SK-N-MC (cell line): ENCODE results near the gene METRNL.
A peak's percentile ranks its signal among the peaks of the same experiment; 100 is the strongest.

Experiments used
- DNase-seq: peaks from one replicate; pipeline ENCODE4 v3.0.0-alpha.2; 2011; ENCODE audit warnings: low read depth, low spot score
- H3K27ac ChIP-seq: fragments of 200-600 bp; sonication (generic); 2 replicates; pipeline ENCODE4 v1.5.1; 2016; ENCODE audit warnings: mixed run types
- H3K36me3 ChIP-seq: fragments of 200-600 bp; sonication (generic); 2 replicates; pipeline ENCODE4 v1.6.1; 2017; ENCODE audit warnings: antibody characterized with exemption, low read length, mixed read lengths; ENCODE audit not compliant: insufficient read depth
- H3K4me3 ChIP-seq: fragments of 200-600 bp; sonication (generic); 2 replicates; pipeline ENCODE4 v1.5.1; 2016
- H3K9ac ChIP-seq: fragments of 200-600 bp; sonication (generic); 2 replicates; pipeline ENCODE4 v1.8.0; 2017; ENCODE audit warnings: mixed run types, mixed read lengths; ENCODE audit not compliant: insufficient read length
- H3K9me3 ChIP-seq: fragments of 200-600 bp; sonication (generic); 2 replicates; pipeline ENCODE4 v1.6.1; 2017; ENCODE audit warnings: low read depth, mild to moderate bottlenecking, antibody characterized with exemption, low read length, moderate library complexity, mixed read lengths
- EZH2 ChIP-seq: fragments of 200-600 bp; sonication (generic); IDR thresholded peaks from one replicate; pipeline ENCODE4 v1.6.1; 2017; ENCODE audit warnings: antibody characterized with exemption
- FOXP2 ChIP-seq: optimal IDR thresholded peaks from 2 replicates; pipeline ENCODE3; 2011; ENCODE audit warnings: mild to moderate bottlenecking, moderate library complexity; ENCODE audit not compliant: insufficient read depth; ENCODE audit errors: extremely low read length, control extremely low read depth
- POLR2AphosphoS5 ChIP-seq: IDR thresholded peaks from 2 replicates; pipeline ENCODE4 v1.6.1; 2012; ENCODE audit warnings: mild to moderate bottlenecking, low read depth, low read length, borderline replicate concordance

METRNL gene

GRCh38 chr17:83074486-83075223, 4.8 kb upstream of the METRNL start:
- no peak overlapping the region for H3K9ac ChIP-seq
- no peaks in the 10 kb centered on the region for H3K9me3 ChIP-seq
- H3K27ac ChIP-seq, result no peak overlapping the region
- no peak for DNase-seq
- no peak overlapping the region for H3K4me3 ChIP-seq
- H3K36me3 ChIP-seq, result no peaks in the 10 kb centered on the region
- no peak for TF ChIP-seq POLR2AphosphoS5
- no peak for TF ChIP-seq EZH2
- TF ChIP-seq FOXP2, result no peak

- TF ChIP-seq POLR2AphosphoS5, result no peak
- no peak overlapping the region for H3K9ac ChIP-seq
- no peaks in the 10 kb centered on the region for H3K9me3 ChIP-seq
- H3K27ac ChIP-seq, result no peak overlapping the region
- no peaks in the 10 kb centered on the region for H3K36me3 ChIP-seq
- H3K4me3 ChIP-seq, result no peak overlapping the region
- no peak for DNase-seq
Observed at GRCh38 chr17:83075270-83075880, 4.0 kb upstream of the METRNL start.

GRCh38 chr17:83076938-83077337, 2.5 kb upstream of the METRNL start:
- no peak for DNase-seq
- no peak for TF ChIP-seq POLR2AphosphoS5
- no peak for TF ChIP-seq FOXP2
- TF ChIP-seq EZH2, result no peak
- no peaks in the 10 kb centered on the region for H3K9me3 ChIP-seq
- no peak overlapping the region for H3K4me3 ChIP-seq
- H3K9ac ChIP-seq, result no peak overlapping the region
- no peaks in the 10 kb centered on the region for H3K36me3 ChIP-seq
- no peak overlapping the region for H3K27ac ChIP-seq

GRCh38 chr17:83077411-83077810, 2.0 kb upstream of the METRNL start:
- no peak overlapping the region for H3K27ac ChIP-seq
- no peak overlapping the region for H3K4me3 ChIP-seq
- H3K9ac ChIP-seq, result no peak overlapping the region
- no peak for TF ChIP-seq FOXP2
- no peak for TF ChIP-seq POLR2AphosphoS5
- no peak for TF ChIP-seq EZH2
- H3K36me3 ChIP-seq, result no peaks in the 10 kb centered on the region
- no peaks in the 10 kb centered on the region for H3K9me3 ChIP-seq
- no peak for DNase-seq

GRCh38 chr17:83077939-83078338, 1.5 kb upstream of the METRNL start:
- Histone ChIP-seq H3K4me3 (no peak overlapping the region), H3K9ac (no peak overlapping the region), H3K27ac (no peak overlapping the region), H3K36me3 (no peaks in the 10 kb centered on the region), H3K9me3 (no peaks in the 10 kb centered on the region)
- DNase-seq, result no peak
- TF ChIP-seq POLR2AphosphoS5 (no peak), EZH2 (no peak), FOXP2 (no peak)

- TF ChIP-seq POLR2AphosphoS5 (no peak), EZH2 (no peak), FOXP2 (no peak)
- no peak overlapping the region for H3K27ac ChIP-seq
- H3K36me3 ChIP-seq, result no peaks in the 10 kb centered on the region
- peak overlapping the region; percentile 81 for H3K4me3 ChIP-seq
- DNase-seq, result no peak
- no peaks in the 10 kb centered on the region for H3K9me3 ChIP-seq
- peak overlapping the region; percentile 68 for H3K9ac ChIP-seq
Observed at GRCh38 chr17:83078378-83079351, 744 bp upstream of the METRNL start.

GRCh38 chr17:83079766-83080578, 563 bp downstream of the METRNL start:
- Histone ChIP-seq H3K9me3 (no peaks in the 10 kb centered on the region), H3K9ac (peak overlapping the region; percentile 47), H3K4me3 (peak overlapping the region; percentile 75), H3K27ac (no peak overlapping the region), H3K36me3 (peaks cover under 1% of the 10 kb centered on the region; the same call in 1 of the 2 replicates)
- no peak for DNase-seq
- no peak for TF ChIP-seq FOXP2
- TF ChIP-seq POLR2AphosphoS5, result no peak
- no peak for TF ChIP-seq EZH2

GRCh38 chr17:83080579-83080857, 1.1 kb downstream of the METRNL start:
- no peaks in the 10 kb centered on the region for H3K9me3 ChIP-seq
- peaks cover 6% of the 10 kb centered on the region; the same call in 1 of the 2 replicates for H3K36me3 ChIP-seq
- H3K4me3 ChIP-seq, result peak overlapping the region; percentile 75
- no peak overlapping the region for H3K27ac ChIP-seq
- DNase-seq, result no peak
- no peak for TF ChIP-seq FOXP2
- H3K9ac ChIP-seq, result peak overlapping the region; percentile 26
